OCI-LY3 (cell line): ENCODE results near the gene KANSL1.
"Not testable (repeated sequence)": the region's sequence is repeated elsewhere in the genome, so short reads cannot be mapped to it uniquely, and the experiment has no call there.

Source experiments
- CTCF ChIP-seq: fragments of 200-600, 300-600 bp; sonication (generic); IDR thresholded peaks from 2 replicates; pipeline ENCODE4 v1.5.1; 2014; ENCODE audit warnings: antibody characterized with exemption, low read length, low read depth
- EZH2phosphoT487 ChIP-seq: fragments of 200-600 bp; shearing (Covaris generic); IDR thresholded peaks from 2 replicates; pipeline ENCODE4 v1.6.1; 2018; ENCODE audit warnings: antibody characterized with exemption, mixed run types, low read depth

- TF ChIP-seq CTCF, EZH2phosphoT487: not testable (repeated sequence)
Observed at GRCh38 chr17:46019408-46019925, 173.8 kb downstream of the KANSL1 start.
